ENCODE measurements around the gene LRRC58.

- TF ChIP-seq ZNF580 (tag by site-specific recombination; IDR thresholded peaks at IDR 0.05), result no peak
- TF ChIP-seq ZFP3 (tag by site-specific recombination; IDR thresholded peaks at IDR 0.05; ENCODE audit: low read depth), result no peak
- TF ChIP-seq ZNF138 (tag by site-specific recombination; IDR thresholded peaks at IDR 0.05; ENCODE audit: borderline replicate concordance), result no peak
- TF ChIP-seq CTCF (tag by site-specific recombination; IDR thresholded peaks at IDR 0.05), result no peak
- no peak for TF ChIP-seq ZSCAN5A (tag by site-specific recombination; IDR thresholded peaks at IDR 0.05)
- no peak for TF ChIP-seq ZNF707 (tag by site-specific recombination; IDR thresholded peaks at IDR 0.05)
- TF ChIP-seq ZBTB10 (tag by site-specific recombination; IDR thresholded peaks at IDR 0.05), result no peak
- TF ChIP-seq ZNF114 (tag by site-specific recombination; IDR thresholded peaks at IDR 0.05), result no peak
- no peak for TF ChIP-seq ZNF174 (tag by site-specific recombination; IDR thresholded peaks at IDR 0.05)
- TF ChIP-seq PATZ1 (tag by site-specific recombination; IDR thresholded peaks at IDR 0.05), result no peak
Observed at GRCh38 chr3:120276767-120277166, 72.4 kb downstream of the LRRC58 start.

All from HEK293 (cell line).